HG03565 (cell line): ENCODE results near the gene NPPC.
"Not testable (repeated sequence)": the region's sequence is repeated elsewhere in the genome, so short reads cannot be mapped to it uniquely, and the experiment has no call there.

Experiments
- ATAC-seq: cut with Tn5 transposase; IDR thresholded peaks from one replicate; pipeline ENCODE4 v1.9.1; 2021; ENCODE audit warnings: mild to moderate bottlenecking, moderate library complexity; ENCODE audit not compliant: unreplicated experiment

The NPPC gene, protein sequence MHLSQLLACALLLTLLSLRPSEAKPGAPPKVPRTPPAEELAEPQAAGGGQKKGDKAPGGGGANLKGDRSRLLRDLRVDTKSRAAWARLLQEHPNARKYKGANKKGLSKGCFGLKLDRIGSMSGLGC

GRCh38 chr2:231926180-231926741, at the start of gene NPPC:
Gene NPPC (minus strand): TSS chr2:231926396. CDS start chr2:231926249, 147 bp downstream.
- no peak for ATAC-seq

- ATAC-seq: no peak
Observed at GRCh38 chr2:231975001-231975400, 48.8 kb upstream of the NPPC start.

GRCh38 chr2:231970461-231970860, 44.3 kb upstream of the NPPC start:
- no peak for ATAC-seq

GRCh38 chr2:231968820-231969219, 42.6 kb upstream of the NPPC start:
- no peak for ATAC-seq

DNA sequence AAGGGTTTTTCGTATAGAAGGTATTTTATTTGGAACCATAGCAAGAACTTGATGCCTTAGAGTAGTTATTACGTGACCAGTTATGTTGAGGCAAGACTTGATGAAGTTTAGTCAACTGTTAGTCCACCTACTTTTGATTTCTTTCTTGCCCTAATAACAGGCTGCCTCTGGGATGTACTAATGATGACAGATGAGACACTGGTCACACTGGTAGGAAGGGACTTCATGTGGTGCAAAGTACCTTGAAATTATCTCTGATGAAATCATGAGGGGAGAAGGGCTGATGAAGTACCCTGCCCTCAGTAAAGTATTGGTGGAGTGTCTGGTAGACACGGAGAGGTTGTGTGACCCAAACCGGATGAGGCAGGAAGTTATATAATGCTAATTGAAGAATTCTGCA, 40.7 kb upstream of the NPPC start:
- no peak for ATAC-seq

DNA sequence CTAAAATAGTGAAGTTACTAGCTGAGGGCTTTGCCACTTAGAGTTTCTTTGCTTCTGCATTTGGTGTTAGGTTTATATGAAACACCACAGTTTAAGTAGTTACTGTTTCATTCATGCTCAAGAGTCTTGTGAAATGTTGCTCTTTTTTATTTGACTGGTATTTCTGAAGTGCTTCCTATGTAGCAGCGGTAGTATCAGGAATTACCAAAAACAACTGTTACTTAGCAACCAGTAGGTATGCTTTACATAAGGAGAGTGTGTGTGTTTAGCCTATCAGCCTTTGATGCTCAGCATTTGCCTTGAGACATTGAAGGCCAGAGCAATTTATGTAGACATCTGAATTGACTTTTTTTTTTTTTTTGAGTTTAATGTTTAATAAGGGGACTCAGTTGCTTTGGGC, 38.9 kb upstream of the NPPC start:
- no peak for ATAC-seq

GRCh38 chr2:231961349-231962166, 35.4 kb upstream of the NPPC start, which contains the start of gene DIS3L2:
Gene DIS3L2 (plus strand): TSS chr2:231961713. CDS start chr2:232014928, 53,215 bp downstream.
- peak; percentile 77 for ATAC-seq

DNA sequence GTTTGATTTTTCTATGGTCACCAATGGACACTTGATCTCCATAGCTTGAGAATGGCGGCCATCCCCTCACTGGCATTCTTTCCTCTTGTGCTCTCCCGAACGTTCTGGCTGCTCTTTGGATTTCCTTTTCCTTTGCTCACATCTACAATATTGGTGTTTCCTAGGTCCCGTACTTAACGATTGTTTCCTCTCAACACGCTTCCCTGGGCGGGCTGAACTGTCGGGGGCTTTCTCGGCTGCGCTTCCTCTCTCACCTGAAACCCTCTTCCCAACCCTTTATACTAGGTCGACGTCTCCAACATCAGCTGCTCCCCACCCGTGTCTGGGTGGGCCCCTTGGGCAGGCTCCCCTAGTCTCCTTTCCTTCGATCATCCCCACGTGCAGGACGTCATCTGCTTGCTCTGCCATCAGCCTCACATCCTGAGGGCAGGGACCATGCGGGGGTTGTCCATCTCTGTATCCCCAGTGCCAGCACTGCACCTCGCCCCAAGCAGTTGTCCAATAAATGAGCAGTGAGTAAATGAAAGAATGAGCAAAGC, 34.7 kb upstream of the NPPC start:
- ATAC-seq: no peak

DNA sequence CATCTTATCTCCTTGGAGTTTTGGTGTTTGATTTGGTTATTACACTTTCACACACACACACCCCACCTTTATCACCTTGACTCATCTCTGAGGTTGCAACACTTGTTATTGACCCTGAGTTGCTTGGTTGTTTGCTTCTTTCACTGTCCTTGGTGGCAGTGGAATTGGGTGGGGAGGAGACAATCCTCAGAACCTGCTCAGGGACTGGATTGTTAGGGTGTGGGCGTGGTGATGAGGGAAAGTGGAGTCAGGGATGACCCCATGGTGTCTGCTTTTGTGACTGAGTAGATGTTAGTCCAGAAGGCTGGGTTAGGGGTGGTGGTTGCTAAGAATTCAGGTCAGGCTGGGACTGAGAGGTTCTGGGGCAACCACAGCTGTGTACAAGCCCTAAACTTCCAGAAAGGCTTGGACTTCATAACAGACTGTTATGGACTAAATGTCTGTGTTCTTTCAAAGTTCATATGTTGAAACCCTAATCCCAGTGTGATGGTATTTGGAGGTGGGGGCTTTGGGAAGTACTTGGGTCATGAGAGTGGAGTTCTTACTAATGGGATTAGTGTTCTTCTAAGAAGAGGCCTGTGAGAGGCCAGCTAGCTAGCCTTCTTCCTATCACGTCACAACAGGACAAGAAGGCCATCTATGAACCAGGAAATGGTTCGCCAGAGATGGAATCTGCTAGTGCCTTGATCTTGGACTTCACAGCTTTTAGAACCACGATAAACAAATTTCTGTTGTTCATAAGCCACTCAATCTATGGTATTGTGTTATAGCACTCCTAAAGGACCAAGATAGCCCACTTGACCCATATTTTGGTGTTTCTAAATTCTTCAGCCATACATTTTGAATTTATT, 31.9 kb upstream of the NPPC start:
- no peak for ATAC-seq

GRCh38 chr2:231955758-231956472, 29.7 kb upstream of the NPPC start:
- ATAC-seq: no peak

- ATAC-seq: no peak
Observed at GRCh38 chr2:231951452-231952035, 25.3 kb upstream of the NPPC start.

- ATAC-seq: no peak
Observed at GRCh38 chr2:231947694-231948093, 21.5 kb upstream of the NPPC start.

GRCh38 chr2:231947112-231947511, 20.9 kb upstream of the NPPC start:
- not testable (repeated sequence) for ATAC-seq

GRCh38 chr2:231946241-231946814, 20.1 kb upstream of the NPPC start:
- ATAC-seq: no peak

DNA sequence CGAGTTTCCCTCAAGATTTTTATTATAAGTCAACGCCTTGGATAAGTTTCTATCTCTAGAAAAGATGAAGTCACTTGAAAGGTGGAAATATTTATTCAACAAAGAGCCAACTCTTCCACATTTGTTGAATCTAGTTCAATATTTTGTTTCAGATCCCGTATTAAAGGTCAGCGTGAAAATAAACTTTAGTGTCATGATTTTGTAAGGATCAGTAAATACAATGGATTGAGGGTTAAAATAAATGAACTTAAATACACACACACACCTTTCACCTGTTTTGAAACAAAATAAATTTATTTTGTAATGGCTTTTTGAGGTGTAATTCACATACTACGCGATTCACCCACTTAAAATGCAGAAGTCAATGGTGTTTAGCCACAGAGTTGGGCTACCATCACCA, 16.0 kb upstream of the NPPC start:
- ATAC-seq: no peak

GRCh38 chr2:231941673-231942072, 15.5 kb upstream of the NPPC start:
- ATAC-seq: no peak

GRCh38 chr2:231940795-231941194, 14.6 kb upstream of the NPPC start:
- ATAC-seq: no peak

- ATAC-seq: no peak
Observed at GRCh38 chr2:231939022-231939421, 12.8 kb upstream of the NPPC start.

- ATAC-seq: no peak
Observed at GRCh38 chr2:231937057-231937456, 10.9 kb upstream of the NPPC start.

DNA sequence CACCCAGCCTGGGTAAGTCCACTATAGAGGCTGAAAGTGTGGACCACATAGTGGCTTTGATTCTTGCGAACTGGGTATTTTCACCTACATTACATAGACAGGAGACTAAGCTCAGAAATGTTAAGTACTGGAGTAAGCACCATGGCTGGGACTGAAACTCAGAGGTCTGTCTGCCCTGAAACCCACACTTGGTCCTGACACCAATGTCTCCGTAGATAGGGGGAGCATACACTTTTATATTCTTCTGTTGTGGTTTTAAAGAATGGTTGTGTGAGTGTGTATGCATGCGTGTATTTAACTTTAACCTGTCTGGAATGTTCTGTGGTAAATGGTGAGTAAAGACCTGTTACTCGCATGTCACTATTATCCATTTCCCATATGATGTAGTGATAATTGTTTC, 10.3 kb upstream of the NPPC start:
- ATAC-seq: no peak
